Lower lobe of right lung (tissue), 2 donors: ENCODE results near the gene NEDD4L. TPM values are rescaled to one million over a fixed set of nuclear protein-coding genes. Genes with fewer than 3 reads are reported as not detected.

Source experiments
- ATAC-seq, 2 donors: fragments of 200-7000 bp; cut with Tn5 transposase; one replicate each; pipeline ENCODE4 v1.9.1; 2020 to 2022; ENCODE audit warnings: mild to moderate bottlenecking in 2 of 2, moderate library complexity in 2 of 2
- DNase-seq: peaks from one replicate; pipeline ENCODE4 v3.0.0-alpha.2; 2020
- H3K27ac ChIP-seq: fragments of 200-600 bp; one replicate; pipeline ENCODE4 v1.8.0; 2022
- H3K27me3 ChIP-seq: fragments of 200-600 bp; one replicate; pipeline ENCODE4 v1.8.0; 2022; ENCODE audit warnings: low read depth
- H3K36me3 ChIP-seq: fragments of 200-600 bp; one replicate; pipeline ENCODE4 v1.8.0; 2022; ENCODE audit warnings: mild to moderate bottlenecking
- H3K4me1 ChIP-seq: fragments of 200-600 bp; one replicate; pipeline ENCODE4 v1.8.0; 2022
- H3K4me3 ChIP-seq: fragments of 200-600 bp; one replicate; pipeline ENCODE4 v1.8.0; 2022; ENCODE audit warnings: mild to moderate bottlenecking
- H3K9me3 ChIP-seq: fragments of 200-600 bp; one replicate; pipeline ENCODE4 v1.8.0; 2022
- intact Hi-C: fragments of 100-400 bp; cut with DNase I; formaldehyde crosslinking; loops from one replicate; pipeline ENCODE4 v1.11.0; 2022
- total RNA-seq: library from RNA; stranded (reverse); fragmentation: NEBNext Ultra II Directional; extraction: Animal tissue kit (Norgen Biotek cat#: 25700); gene quantifications from one replicate; pipeline ENCODE4 v1.2.1, GENCODE V29; 2021
- TF ChIP-seq, protein P1 (sequence below): fragments of 200-600 bp; IDR thresholded peaks from one replicate; pipeline ENCODE4 v1.8.0; 2022; ENCODE audit warnings: antibody characterized with exemption, mild to moderate bottlenecking
- donor health status: DM: no; HTN: yes; CAD: no; lungs with severe emphysema.

The NEDD4L gene
- total RNA-seq, 1 donor from 2014 or later, result 203 TPM

DNA sequence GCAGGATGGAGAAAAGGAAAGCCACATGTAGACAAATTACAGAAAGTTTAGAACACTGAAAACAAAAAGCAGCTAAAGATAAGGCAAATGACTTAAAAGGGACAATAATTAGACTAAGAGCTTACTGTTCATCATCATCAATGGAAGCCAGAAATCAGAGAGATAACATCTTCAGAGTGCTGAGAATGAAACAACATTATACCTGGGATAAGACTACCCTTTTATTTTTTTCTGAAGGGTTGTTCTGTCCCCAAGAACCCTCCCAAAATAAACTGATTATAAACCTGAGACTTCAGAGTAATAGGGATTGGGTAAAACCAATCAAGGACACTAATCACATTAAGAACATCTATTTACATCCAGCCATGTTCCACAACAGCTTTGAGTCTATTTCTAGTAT lies 6.9 kb upstream of the NEDD4L start:
- intact Hi-C loops, result no loop called here
- no peak for ATAC-seq
- DNase-seq, result no peak
- Histone ChIP-seq H3K9me3 (no peaks in the 10 kb centered on the region), H3K27ac (no peak overlapping the region), H3K27me3 (peaks cover 10% of the 10 kb centered on the region), H3K4me3 (no peak overlapping the region), H3K4me1 (no peaks in the 10 kb centered on the region), H3K36me3 (no peaks in the 10 kb centered on the region)
- TF ChIP-seq, protein P1, sequence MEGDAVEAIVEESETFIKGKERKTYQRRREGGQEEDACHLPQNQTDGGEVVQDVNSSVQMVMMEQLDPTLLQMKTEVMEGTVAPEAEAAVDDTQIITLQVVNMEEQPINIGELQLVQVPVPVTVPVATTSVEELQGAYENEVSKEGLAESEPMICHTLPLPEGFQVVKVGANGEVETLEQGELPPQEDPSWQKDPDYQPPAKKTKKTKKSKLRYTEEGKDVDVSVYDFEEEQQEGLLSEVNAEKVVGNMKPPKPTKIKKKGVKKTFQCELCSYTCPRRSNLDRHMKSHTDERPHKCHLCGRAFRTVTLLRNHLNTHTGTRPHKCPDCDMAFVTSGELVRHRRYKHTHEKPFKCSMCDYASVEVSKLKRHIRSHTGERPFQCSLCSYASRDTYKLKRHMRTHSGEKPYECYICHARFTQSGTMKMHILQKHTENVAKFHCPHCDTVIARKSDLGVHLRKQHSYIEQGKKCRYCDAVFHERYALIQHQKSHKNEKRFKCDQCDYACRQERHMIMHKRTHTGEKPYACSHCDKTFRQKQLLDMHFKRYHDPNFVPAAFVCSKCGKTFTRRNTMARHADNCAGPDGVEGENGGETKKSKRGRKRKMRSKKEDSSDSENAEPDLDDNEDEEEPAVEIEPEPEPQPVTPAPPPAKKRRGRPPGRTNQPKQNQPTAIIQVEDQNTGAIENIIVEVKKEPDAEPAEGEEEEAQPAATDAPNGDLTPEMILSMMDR, result no peak

DNA sequence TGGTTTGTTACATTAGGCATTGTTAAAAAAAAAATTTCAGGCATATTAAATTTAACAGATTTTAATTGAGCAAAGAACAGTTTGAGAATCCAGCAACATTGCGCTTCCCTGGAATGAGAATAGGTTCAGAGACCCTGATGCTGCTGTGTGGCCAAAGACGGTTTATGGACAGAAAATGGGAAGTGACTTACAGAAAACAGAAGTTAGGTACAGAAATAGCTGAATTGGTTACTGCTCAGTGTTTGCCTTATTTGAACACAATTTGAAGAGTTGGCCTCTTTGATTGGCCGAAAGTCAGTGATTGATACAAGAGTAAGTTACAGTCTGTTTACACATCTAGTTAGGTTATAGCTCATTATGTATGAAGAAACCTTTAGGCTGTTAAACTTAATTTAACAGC lies 6.0 kb upstream of the NEDD4L start:
- intact Hi-C loops, result no loop called here
- no peaks in the 10 kb centered on the region for H3K36me3 ChIP-seq

DNA sequence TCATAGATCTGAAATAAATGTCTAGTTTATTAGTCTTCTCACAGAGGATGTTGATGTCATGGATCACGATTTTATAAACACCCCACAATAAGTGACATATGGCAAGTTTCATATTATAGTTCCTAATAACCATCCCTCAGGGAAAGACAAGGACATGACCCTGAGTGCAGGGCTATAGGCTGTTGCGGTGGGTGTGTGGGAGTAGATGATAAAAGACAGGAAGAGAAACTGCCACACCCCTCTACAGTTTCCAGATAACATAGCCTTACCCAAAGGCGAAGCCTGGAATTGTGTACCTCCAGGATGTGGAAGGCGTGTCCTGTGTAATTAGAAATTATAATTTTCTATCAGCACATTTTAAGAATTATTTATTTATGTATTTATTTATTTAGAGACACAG lies 2.4 kb upstream of the NEDD4L start:
- H3K4me3 ChIP-seq, result no peak overlapping the region
- H3K9me3 ChIP-seq, result no peaks in the 10 kb centered on the region
- TF ChIP-seq, protein P1, result no peak
- no peak for DNase-seq
- ATAC-seq, result no peak
- H3K27ac ChIP-seq, result no peak overlapping the region
- H3K36me3 ChIP-seq, result no peaks in the 10 kb centered on the region
- no peaks in the 10 kb centered on the region for H3K27me3 ChIP-seq
- peaks cover 25% of the 10 kb centered on the region for H3K4me1 ChIP-seq
- intact Hi-C loops, result loop anchor here (10.0 kb wide), 1 partner anchor 83 kb away; no protein-coding TSS in a partner anchor

More for the DNA sequence above, 6.0 kb upstream of the NEDD4L start:
- Histone ChIP-seq H3K27ac (no peak overlapping the region), H3K4me3 (no peak overlapping the region), H3K9me3 (no peaks in the 10 kb centered on the region), H3K27me3 (peaks cover 10% of the 10 kb centered on the region), H3K4me1 (peaks cover 5% of the 10 kb centered on the region)
- no peak for DNase-seq
- TF ChIP-seq, protein P1, result no peak
- ATAC-seq, result no peak

DNA sequence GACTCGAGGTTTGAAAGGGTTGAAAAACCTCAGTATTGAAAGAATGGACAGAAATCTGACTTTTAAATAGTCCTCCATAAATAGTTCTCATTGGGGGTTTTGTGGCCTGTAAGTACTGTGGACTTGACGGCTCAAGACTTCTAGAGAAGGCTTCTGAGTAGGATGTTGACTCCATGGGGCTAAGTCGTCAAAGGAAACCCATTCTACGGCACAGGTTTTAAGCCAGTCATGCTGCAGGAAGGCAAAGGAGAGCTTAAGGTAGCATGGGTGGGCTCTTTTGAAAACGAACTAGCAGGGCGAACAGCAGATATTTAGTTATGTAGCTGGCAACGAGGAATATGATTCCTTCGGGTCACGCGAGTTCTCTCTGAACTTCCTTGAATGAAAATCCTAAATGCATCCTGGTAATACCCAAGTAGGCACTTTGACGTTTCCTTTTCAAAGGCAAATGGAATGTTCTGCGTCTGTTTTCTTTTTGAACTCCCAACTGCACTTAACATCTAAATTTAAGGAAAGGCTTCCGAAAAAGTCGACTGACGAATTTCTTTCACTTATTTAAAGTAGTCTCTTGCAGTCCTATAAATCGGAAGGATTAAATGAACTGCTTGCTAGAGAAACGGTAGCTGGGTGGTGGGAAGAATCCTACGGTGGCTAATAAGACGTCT lies 1.1 kb upstream of the NEDD4L start:
- intact Hi-C loops, result loop anchor here (10.0 kb wide), 1 partner anchor 82 kb away; no protein-coding TSS in a partner anchor
- DNase-seq (no peak), ATAC-seq (no peak)
- Histone ChIP-seq H3K9me3 (no peaks in the 10 kb centered on the region), H3K27ac (peak overlapping the region; percentile 89), H3K4me1 (peaks cover 37% of the 10 kb centered on the region), H3K27me3 (no peaks in the 10 kb centered on the region), H3K36me3 (no peaks in the 10 kb centered on the region), H3K4me3 (peak overlapping the region; percentile 93)
- TF ChIP-seq, protein P1, result no peak

DNA sequence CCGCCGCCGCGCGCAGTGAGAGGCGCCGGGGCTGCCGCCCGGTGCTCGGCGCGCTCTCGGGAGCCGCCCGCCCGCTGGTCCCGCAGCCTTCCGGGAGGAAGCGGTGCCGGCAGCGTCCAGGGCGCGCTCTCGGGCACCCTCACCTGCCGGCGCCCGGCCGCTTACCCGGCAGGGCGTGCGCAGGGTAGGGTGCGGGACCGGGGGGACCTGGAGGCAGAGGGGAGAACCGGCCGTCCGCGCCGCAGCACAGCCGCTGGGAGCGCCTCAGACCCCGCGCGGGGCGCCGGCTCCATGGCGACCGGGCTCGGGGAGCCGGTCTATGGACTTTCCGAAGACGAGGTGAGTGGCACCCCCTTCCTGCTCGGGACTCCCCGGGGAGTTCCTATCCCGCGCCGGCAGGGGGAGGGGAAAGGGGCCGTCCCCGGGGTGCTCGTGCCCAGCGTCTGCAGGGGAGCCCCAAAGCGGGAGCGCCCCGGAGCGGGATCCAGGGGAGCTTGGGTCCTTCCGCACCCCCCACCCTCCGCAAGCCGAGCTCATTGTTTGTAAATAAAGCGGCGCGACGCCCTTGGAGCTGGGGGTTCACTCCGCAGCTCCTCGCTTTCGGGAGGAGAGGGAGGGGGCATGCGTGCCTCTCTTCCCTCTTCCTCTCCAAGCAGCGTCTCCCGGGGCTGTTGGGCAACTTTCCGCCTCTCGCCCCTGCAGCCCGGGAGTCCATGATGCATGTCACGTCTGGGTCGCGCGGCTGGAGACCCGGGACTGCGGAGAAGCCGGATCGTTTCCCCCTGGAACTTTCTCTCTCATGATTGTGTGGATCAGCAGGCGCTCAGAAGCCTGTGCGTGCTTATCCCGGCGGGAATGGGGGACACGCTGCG lies 580 bp downstream of the NEDD4L start:
- TF ChIP-seq, protein P1, result no peak
- peak overlapping the region; percentile 93 for H3K4me3 ChIP-seq
- peak; percentile 34 to 51 for ATAC-seq
- H3K27me3 ChIP-seq, result no peaks in the 10 kb centered on the region
- peak overlapping the region; percentile 89 for H3K27ac ChIP-seq
- H3K36me3 ChIP-seq, result no peaks in the 10 kb centered on the region
- intact Hi-C loops, result loop anchor here (10.0 kb wide), 1 partner anchor 80 kb away; no protein-coding TSS in a partner anchor
- no peaks in the 10 kb centered on the region for H3K9me3 ChIP-seq
- peak; percentile 72 for DNase-seq
- H3K4me1 ChIP-seq, result peaks cover 39% of the 10 kb centered on the region
